T-helper 1 cell treated with Interleukin-12 subunit alpha and Interleukin-12 subunit beta and Interleukin-4 antibody, amounts not matched to agents 30 μg/mL and 1 μg/mL, for 36 hours (primary cell): ENCODE measurements around the gene CAMTA1.

ENCODE experiments used
- H3K27ac Mint-ChIP-seq: one replicate; pipeline ENCODE4 v1.8.0; 2021; ENCODE audit warnings: mild to moderate bottlenecking, mixed read lengths
- H3K27me3 Mint-ChIP-seq: one replicate; pipeline ENCODE4 v1.8.0; 2021; ENCODE audit warnings: low read depth, mixed read lengths
- H3K36me3 Mint-ChIP-seq: one replicate; pipeline ENCODE4 v1.8.0; 2021; ENCODE audit warnings: low read depth, mixed read lengths
- H3K4me1 Mint-ChIP-seq: one replicate; pipeline ENCODE4 v1.8.0; 2021; ENCODE audit warnings: low read depth, mixed read lengths
- H3K4me3 Mint-ChIP-seq: one replicate; pipeline ENCODE4 v1.8.0; 2021; ENCODE audit warnings: mild to moderate bottlenecking, moderate library complexity, mixed read lengths
- H3K9me3 Mint-ChIP-seq: one replicate; pipeline ENCODE4 v1.8.0; 2021; ENCODE audit warnings: mixed read lengths

CAMTA1 gene

GRCh38 chr1:7079637-7080036 lies 294.4 kb downstream of the CAMTA1 start:
- Mint-ChIP-seq H3K9me3 (no peaks in the 10 kb centered on the region), H3K4me1 (no peaks in the 10 kb centered on the region), H3K36me3 (no peaks in the 10 kb centered on the region), H3K27me3 (no peaks in the 10 kb centered on the region), H3K27ac (no peak overlapping the region), H3K4me3 (no peak overlapping the region)

GRCh38 chr1:7084232-7084894 lies 299.1 kb downstream of the CAMTA1 start:
- no peak overlapping the region for H3K27ac Mint-ChIP-seq
- H3K4me3 Mint-ChIP-seq: no peak overlapping the region
- H3K4me1 Mint-ChIP-seq: no peaks in the 10 kb centered on the region
- no peaks in the 10 kb centered on the region for H3K9me3 Mint-ChIP-seq
- H3K36me3 Mint-ChIP-seq: no peaks in the 10 kb centered on the region
- no peaks in the 10 kb centered on the region for H3K27me3 Mint-ChIP-seq

- Mint-ChIP-seq H3K4me3 (no peak overlapping the region), H3K36me3 (no peaks in the 10 kb centered on the region), H3K9me3 (no peaks in the 10 kb centered on the region), H3K27ac (no peak overlapping the region), H3K4me1 (no peaks in the 10 kb centered on the region), H3K27me3 (no peaks in the 10 kb centered on the region)
These were observed 300.3 kb downstream of the CAMTA1 start for GRCh38 chr1:7085521-7085920.

- Mint-ChIP-seq H3K27ac (no peak overlapping the region), H3K4me1 (no peaks in the 10 kb centered on the region), H3K9me3 (no peaks in the 10 kb centered on the region), H3K4me3 (no peak overlapping the region), H3K27me3 (no peaks in the 10 kb centered on the region), H3K36me3 (no peaks in the 10 kb centered on the region)
These were observed 300.9 kb downstream of the CAMTA1 start for GRCh38 chr1:7086106-7086505.

GRCh38 chr1:7087888-7088287 lies 302.6 kb downstream of the CAMTA1 start:
- H3K4me3 Mint-ChIP-seq: no peak overlapping the region
- H3K4me1 Mint-ChIP-seq: no peaks in the 10 kb centered on the region
- no peak overlapping the region for H3K27ac Mint-ChIP-seq
- H3K36me3 Mint-ChIP-seq: no peaks in the 10 kb centered on the region
- no peaks in the 10 kb centered on the region for H3K27me3 Mint-ChIP-seq
- no peaks in the 10 kb centered on the region for H3K9me3 Mint-ChIP-seq

GRCh38 chr1:7089497-7089896 lies 304.2 kb downstream of the CAMTA1 start:
- H3K9me3 Mint-ChIP-seq: no peaks in the 10 kb centered on the region
- H3K27ac Mint-ChIP-seq: no peak overlapping the region
- H3K4me3 Mint-ChIP-seq: no peak overlapping the region
- no peaks in the 10 kb centered on the region for H3K4me1 Mint-ChIP-seq
- no peaks in the 10 kb centered on the region for H3K27me3 Mint-ChIP-seq
- no peaks in the 10 kb centered on the region for H3K36me3 Mint-ChIP-seq

GRCh38 chr1:7093297-7093696 lies 308.0 kb downstream of the CAMTA1 start:
- Mint-ChIP-seq H3K27me3 (no peaks in the 10 kb centered on the region), H3K9me3 (no peaks in the 10 kb centered on the region), H3K27ac (no peak overlapping the region), H3K4me1 (no peaks in the 10 kb centered on the region), H3K4me3 (no peak overlapping the region), H3K36me3 (no peaks in the 10 kb centered on the region)

- no peak overlapping the region for H3K4me3 Mint-ChIP-seq
- H3K36me3 Mint-ChIP-seq: no peaks in the 10 kb centered on the region
These were observed 308.8 kb downstream of the CAMTA1 start for GRCh38 chr1:7094086-7094485.

GRCh38 chr1:7094509-7094908 lies 309.3 kb downstream of the CAMTA1 start:
- Mint-ChIP-seq H3K4me1 (no peaks in the 10 kb centered on the region), H3K4me3 (no peak overlapping the region), H3K27ac (no peak overlapping the region), H3K9me3 (no peaks in the 10 kb centered on the region), H3K27me3 (no peaks in the 10 kb centered on the region), H3K36me3 (no peaks in the 10 kb centered on the region)

More at GRCh38 chr1:7094086-7094485, 308.8 kb downstream of the CAMTA1 start:
- no peaks in the 10 kb centered on the region for H3K27me3 Mint-ChIP-seq
- no peaks in the 10 kb centered on the region for H3K9me3 Mint-ChIP-seq
- H3K4me1 Mint-ChIP-seq: no peaks in the 10 kb centered on the region
- no peak overlapping the region for H3K27ac Mint-ChIP-seq

- Mint-ChIP-seq H3K4me3 (no peak overlapping the region), H3K9me3 (no peaks in the 10 kb centered on the region), H3K36me3 (no peaks in the 10 kb centered on the region), H3K27ac (no peak overlapping the region), H3K27me3 (no peaks in the 10 kb centered on the region), H3K4me1 (no peaks in the 10 kb centered on the region)
These were observed 310.2 kb downstream of the CAMTA1 start for GRCh38 chr1:7095343-7095964.

- H3K27ac Mint-ChIP-seq: no peak overlapping the region
- no peak overlapping the region for H3K4me3 Mint-ChIP-seq
- no peaks in the 10 kb centered on the region for H3K27me3 Mint-ChIP-seq
- no peaks in the 10 kb centered on the region for H3K36me3 Mint-ChIP-seq
- H3K4me1 Mint-ChIP-seq: no peaks in the 10 kb centered on the region
- H3K9me3 Mint-ChIP-seq: peaks cover 4% of the 10 kb centered on the region
These were observed 312.8 kb downstream of the CAMTA1 start for GRCh38 chr1:7097938-7098592.

- no peaks in the 10 kb centered on the region for H3K27me3 Mint-ChIP-seq
- H3K4me3 Mint-ChIP-seq: no peak overlapping the region
- H3K36me3 Mint-ChIP-seq: no peaks in the 10 kb centered on the region
- no peak overlapping the region for H3K27ac Mint-ChIP-seq
- peaks cover 4% of the 10 kb centered on the region for H3K9me3 Mint-ChIP-seq
- no peaks in the 10 kb centered on the region for H3K4me1 Mint-ChIP-seq
These were observed 313.4 kb downstream of the CAMTA1 start for GRCh38 chr1:7098641-7099040.

- Mint-ChIP-seq H3K27ac (no peak overlapping the region), H3K9me3 (peaks cover 4% of the 10 kb centered on the region), H3K4me1 (no peaks in the 10 kb centered on the region), H3K36me3 (no peaks in the 10 kb centered on the region), H3K4me3 (no peak overlapping the region), H3K27me3 (no peaks in the 10 kb centered on the region)
These were observed 315.2 kb downstream of the CAMTA1 start for GRCh38 chr1:7100479-7100878.

- Mint-ChIP-seq H3K27me3 (no peaks in the 10 kb centered on the region), H3K36me3 (no peaks in the 10 kb centered on the region), H3K27ac (no peak overlapping the region), H3K9me3 (peaks cover 4% of the 10 kb centered on the region), H3K4me3 (no peak overlapping the region), H3K4me1 (no peaks in the 10 kb centered on the region)
These were observed 315.9 kb downstream of the CAMTA1 start for GRCh38 chr1:7101187-7101586.

- H3K27me3 Mint-ChIP-seq: no peaks in the 10 kb centered on the region
- no peak overlapping the region for H3K4me3 Mint-ChIP-seq
- H3K9me3 Mint-ChIP-seq: peaks cover 4% of the 10 kb centered on the region
- no peaks in the 10 kb centered on the region for H3K36me3 Mint-ChIP-seq
- H3K4me1 Mint-ChIP-seq: no peaks in the 10 kb centered on the region
- no peak overlapping the region for H3K27ac Mint-ChIP-seq
These were observed 318.1 kb downstream of the CAMTA1 start for GRCh38 chr1:7103361-7103782.
